SKM-1 treated with dmso at 0.1 percent for 144 hours (cell line): Measurements from ENCODE around the gene CERS5.
"Not testable (repeated sequence)": the region's sequence is repeated elsewhere in the genome, so short reads cannot be mapped to it uniquely, and the experiment has no call there.

Source experiments
- DNase-seq: peaks from one replicate; lab custom pipeline; 2025; ENCODE audit not compliant: unreplicated experiment; lab: John Stamatoyannopoulos, UW

The CERS5 gene

DNA sequence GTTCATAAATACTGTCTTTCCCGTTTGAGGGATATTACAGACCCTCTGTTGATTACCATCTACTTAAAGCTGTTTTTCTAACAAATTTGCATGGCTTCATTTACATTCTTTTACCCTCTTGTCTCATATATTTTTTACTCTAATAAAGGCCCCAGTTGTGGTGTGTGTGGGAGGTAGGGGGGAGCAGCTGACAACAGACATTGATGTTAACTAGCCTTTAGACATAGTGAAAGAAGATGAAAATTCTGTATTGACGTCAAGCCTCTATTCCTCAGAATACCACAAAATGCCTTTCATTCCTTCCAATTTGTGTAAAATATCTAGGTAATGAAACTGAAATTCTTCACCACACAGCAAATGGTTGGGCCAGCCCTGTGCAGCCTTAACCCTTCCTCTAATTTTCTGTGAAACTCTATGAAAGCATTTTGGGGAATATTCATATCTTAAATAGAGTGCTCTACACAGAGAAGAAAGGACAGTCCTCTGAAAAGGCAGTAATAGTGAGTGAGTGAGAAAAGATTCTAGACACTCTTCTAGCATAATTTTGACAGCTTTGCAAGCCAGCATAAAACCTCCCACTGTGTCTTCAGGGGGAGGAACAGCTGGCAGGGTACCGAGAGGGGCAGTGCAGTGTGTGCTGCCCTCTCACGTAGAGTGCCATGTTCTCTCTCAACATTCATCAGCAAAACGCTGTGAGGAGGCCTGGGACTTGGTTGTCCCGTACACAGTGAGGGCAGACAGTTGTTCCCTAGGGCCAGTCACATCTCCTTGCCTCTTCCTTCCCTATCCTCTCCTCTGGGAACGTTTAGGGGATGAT is 20.1 kb upstream of the CERS5 start:
- DNase-seq = no peak

DNA sequence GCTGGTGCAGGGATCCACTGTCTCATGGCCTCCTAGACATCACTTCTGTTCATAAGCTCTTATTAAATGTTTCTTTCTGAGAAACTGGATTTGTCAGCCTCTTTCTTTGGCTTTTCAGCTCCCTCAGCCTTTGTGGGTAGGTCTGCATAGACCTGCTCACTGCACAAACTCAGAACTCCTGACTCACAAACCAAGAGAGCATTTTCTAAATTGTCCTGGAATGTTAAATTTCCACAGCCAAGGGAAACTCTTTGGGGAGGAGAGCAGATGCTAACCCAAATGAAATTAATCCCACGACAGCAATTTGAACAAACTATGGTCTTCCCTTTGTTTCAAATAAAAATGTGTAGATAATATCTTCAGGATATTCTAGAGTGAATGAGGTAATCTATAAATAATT is 19.5 kb upstream of the CERS5 start:
- no peak for DNase-seq

DNA sequence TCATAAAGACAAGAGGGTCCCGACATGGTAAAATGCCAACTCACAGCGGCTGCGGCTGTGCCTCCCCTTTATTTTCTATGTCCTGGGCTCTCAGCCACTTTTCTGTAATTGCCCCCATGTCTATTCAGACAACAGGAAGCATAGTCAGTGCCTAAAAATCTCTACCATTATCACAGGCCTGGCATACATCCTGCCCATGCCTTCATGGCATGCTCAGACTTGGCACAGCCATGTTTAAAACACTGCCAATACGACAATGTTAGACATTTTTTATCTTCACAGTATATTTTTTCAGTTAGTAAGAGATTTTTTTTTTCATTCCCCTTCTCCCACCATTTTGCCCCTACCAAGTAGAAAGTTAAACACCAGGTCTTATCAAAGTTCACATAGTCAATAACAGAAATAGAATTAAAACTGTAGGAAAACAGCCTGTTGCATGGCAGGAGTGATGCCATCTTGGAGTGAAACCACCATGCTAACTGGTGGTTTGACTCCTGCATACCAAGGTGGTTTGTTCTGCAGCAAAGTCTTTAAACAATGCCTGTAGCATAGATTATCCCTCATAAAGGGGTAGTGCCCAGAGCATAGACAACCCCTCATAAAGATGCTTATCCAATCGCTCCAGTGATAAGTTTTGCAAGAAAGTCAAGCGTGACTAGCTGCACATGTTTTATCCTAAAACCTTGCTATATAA is 18.9 kb upstream of the CERS5 start:
- DNase-seq = no peak

DNA sequence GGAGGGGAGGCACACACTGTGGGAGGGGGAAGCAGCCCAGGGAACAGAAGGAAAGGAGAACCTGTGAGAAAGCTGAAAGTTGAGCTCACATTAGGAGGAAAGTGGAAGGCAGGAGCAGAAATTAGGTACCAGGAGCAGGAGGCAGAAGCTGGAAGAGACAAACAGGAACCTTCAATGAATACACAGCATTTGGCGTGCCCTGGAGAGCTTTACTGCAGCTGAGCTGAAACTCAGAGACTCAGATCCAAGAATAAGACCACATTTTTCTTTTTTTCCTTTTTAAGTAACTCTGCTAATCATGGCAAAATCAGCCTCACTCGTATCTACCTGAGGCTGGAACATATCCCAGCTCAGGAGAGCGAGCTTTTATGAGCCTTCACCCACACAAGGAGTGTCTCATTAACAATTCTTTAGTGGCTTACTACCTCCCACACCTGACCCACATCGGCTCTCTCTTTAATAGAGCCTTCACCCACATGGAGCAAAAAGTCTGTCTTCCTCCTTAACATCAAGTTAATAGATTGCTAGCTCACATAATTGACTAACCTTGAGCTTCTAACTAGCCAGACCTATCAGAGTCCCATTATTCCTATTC is 18.2 kb upstream of the CERS5 start:
- DNase-seq = no peak

DNA sequence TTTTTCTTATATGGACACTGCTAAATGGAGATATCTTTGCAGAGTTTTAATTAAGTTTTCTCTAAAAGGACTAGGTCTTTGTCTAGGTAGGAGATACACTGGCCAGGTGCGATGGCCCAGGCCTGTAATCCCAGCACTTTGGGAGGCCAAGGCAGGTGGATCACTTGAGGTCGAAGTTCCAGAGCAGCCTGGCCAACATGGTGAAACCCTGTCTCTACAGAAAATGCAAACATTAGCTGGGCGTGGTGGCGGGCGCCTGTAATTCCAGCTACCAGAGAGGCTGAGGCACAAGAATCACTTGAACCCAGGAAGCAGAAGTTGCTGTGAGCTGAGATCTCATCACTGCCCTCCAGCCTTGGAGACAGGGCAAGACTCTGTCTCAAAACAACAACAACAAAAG is 17.1 kb upstream of the CERS5 start:
- DNase-seq = no peak

DNA sequence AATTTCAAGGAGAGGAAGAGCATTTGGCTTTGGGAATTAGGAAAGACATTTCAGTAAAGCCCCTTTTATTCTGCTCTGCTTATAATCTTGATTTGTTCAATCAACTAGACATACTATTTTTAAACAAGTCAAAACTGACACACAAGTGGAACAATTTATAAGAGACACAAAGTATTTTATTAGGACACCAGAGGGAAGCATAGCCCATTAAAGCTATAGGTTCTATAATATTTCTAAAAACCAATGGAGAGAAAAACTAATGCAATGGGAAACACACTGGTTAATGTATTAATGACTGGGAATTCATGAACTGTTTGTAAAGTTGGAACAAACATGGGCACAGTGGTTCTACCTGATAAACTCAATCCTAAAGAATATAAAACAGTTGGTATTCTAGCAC is 15.3 kb upstream of the CERS5 start:
- DNase-seq = no peak

DNA sequence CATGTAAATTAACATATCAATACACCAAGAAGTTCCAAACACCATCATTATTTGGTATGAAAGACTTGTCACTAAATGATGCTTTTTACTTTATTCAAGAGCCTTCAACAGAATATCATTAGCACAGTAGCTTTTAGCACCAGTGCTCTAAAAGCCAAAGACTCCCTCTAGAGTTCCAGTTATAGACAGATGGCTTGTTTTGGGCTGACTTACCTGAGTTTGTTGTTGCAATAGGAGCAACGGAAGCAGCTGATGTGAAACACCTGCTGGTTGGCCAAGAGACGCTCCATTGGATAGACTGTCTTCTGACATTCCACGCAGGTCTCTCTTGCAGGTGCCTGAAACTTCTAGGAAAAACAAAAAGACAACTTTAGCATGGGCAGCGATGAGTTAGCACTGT is 14.5 kb upstream of the CERS5 start:
- DNase-seq = no peak

DNA sequence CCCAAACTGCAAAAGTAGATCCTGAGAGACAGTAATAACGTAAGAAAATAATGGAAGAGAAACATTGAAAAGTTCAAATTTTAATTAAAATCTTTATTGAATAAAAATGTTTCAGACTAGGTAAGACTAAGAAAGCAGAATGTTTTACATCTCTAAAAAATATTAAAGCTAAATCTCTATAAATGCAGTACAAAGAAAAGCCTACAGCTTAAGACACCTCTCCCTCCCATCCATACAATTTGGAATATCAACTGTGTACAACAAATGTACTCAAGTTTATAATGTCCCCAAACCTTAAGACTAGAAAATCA is 8.5 kb upstream of the CERS5 start:
- no peak for DNase-seq

DNA sequence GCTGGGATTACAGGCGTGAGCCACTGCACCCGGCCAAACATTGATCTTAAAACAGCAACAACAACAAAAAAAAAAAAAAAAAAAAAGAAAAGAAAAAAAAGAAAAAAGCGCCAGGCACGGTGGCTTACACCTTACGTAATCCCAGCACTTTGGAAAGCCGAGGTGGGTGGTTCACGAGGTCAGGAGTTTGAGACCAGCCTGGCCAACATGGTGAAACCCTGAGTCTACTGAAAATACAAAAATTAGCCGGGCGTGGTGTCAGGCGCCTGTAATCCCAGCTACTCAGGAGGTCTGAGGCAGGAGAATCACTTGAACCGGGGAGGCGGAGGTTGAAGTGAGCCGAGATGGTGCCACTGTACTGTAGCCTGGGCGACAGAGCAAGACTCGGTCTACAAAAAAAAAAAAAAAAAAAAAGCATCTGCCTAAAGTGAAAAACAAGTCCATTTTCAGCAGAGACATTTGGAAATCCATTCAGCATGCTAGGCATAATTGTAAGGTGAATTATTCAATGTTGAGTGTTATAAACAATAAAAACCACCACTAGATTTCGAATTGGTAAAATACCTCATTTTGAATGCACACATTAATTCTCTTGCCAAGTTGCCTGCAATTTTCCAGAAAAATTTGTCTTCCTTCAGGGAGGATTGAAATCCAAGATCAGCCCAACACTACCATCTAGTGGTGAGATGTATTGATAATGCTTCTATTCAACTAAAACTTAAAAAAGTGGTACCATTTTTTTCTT is 8.0 kb upstream of the CERS5 start:
- no peak for DNase-seq

DNA sequence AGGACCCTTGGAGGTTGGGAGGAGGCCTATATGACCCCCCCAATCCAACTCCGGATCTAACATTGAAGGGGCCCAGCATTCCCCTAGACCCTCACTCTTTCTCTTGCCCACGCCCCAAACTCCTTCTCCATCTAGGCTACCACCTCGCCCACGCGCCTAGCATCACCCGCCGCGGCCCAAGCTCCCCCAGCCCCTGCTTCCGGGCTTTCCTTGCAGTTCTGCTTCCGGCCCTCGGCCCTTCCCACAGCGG is 445 bp downstream of the CERS5 start:
- no peak for DNase-seq

DNA sequence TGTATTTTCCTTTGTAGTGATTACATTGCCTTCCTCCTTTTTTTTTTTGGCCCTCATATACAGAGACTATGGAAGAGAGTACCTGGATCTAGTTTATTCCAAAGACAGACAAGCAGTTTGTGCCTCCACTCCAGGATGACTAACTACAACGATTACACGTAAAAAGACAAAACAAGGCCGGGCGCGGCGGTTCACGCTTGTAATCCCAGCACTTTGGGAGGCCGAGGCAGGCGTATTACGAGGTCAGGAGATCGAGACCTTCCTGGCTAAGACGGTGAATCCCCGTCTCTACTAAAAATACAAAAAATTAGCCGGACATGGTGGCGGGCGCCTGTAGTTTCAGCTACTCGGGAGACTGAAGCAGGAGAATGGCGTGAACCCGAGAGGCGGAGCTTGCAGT is 2.2 kb downstream of the CERS5 start:
- no peak for DNase-seq

DNA sequence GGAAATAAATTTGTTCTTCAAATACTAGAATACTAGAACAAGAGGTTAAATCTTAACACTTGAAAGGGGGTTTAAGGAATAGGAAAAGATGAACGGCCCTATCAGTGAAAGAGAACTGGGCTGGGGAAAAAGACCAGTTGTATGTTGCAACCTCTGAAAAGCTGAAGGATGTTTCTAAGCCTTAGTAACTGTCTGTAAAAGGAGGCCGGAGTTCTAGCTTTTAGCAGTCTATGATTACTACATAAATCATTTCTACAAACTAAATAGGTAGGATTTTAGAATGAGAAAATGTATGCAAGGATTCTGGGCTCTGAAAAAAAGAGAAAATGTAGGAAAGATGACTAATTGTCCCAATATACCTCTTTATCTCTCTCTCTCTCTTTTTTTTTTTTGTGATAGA is 4.9 kb downstream of the CERS5 start:
- no peak for DNase-seq

DNA sequence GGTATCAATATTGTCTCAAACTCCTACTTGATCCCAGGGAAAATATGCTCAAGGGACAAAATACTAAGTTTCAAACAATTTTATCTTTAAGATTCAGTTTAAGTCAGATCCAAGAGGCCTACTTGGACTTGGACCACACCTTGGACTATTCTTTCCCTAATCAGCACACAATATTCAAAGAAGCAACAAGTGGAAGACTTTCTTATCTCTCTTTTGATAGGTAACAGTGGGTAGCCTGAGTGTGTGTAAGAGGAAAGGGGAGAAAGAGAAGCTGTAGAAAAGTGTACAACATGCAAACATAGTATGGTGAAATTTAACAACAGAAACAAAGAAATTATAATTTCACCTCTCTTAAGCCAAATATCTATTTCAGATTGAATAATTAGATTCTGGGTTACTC is 6.5 kb downstream of the CERS5 start:
- no peak for DNase-seq

DNA sequence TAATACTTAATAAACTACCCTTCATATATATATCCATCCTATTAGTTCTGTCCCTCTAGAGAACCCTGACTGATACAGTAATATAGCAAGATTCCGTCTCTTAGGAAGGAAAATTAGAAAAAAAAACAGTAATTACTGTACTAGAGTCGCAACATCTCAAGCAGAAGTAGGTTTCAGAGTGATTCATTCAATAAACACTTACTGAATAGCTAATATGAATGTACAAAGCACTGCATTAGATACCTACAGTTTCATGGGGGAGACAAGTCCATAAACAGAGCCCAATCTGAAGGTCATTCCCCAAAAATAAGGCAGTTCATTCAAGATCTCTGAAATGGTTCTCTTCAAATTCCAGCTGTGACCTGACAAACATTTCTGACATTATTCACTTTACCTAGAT is 9.9 kb downstream of the CERS5 start:
- DNase-seq = no peak

DNA sequence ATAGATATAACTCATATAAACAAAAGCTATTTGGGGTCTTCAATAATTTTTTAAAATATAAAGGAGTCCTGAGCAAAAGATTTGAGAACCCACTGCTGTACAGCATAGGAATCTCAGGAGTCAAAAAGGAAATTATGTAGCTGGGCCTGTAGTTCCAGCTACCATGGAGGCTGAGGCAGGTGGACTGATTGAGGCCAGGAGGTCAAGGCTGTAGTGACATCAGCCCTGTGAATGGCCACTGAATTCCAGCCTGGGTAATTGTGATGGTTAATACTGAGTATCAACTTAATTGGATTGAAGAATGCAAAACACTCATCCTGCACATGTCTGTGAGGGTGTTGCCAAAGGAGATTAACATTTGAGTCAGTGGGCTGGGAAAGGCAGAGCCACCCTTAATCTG is 10.5 kb downstream of the CERS5 start:
- no peak for DNase-seq

DNA sequence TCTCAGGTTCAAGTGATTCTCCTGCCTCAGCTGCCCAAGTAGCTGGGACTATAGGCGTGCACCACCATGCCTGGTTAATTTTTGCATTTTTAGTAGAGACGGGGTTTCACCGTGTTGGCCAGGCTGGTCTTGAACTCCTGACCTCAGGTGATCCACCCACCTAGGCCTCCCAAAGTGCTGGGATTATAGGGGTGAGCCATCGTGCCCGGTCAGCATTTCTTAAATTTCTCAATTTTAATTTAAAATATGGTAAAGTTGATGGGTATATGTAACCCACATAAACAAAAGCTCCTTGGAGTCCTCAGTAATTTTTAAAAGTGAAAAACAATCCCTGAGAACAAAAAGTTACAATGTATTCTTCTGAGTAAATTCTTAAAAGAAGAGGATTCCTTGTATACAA is 12.2 kb downstream of the CERS5 start:
- not testable (repeated sequence) for DNase-seq

DNA sequence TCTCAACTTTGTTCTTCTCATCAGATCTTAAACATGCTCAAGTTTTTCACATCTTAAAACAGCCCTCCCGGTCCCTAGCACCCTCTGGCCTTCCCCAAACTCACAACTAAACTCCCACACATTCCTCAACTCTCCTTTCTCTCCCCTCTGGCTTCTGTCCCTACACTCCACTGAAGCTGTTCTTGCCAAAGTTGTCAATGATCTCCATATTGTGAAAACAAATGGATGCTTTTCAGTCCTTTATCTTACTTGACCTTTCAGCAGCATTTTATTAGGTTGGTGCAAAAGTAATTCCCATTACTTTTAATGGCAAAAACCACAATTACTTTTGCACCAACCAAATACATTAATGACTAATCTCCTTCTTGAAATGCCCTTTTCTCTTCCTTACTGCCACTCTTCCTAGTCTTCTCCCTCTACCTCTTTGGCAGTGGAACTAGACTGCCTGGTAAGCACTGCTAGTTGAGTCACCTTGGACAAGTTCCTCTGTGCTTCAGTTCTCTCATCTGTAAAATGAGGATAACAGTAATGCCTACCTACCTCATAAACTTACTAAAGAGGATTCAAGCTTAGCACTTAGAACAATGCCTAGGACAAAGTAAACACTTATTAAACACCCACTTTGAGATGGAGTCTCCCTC is 16.0 kb downstream of the CERS5 start:
- no peak for DNase-seq

DNA sequence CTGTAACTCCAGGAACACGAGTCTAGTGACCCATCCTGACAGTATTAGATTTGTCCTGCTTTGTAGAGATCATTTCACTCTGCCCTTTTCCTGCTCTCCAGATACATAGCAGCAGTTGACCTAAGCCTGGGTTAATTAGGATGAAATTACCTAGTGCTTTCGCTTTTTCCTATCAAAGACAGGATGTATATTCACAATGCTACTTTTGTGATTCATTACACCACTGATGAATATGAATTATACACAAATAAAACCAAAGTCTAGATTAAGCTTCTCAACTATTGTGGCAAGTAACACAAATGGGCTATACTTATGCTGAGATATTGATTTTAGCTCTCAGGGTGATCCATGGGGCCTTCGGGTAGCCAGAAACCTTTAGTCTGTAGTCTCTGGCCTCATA is 17.9 kb downstream of the CERS5 start:
- DNase-seq = no peak

DNA sequence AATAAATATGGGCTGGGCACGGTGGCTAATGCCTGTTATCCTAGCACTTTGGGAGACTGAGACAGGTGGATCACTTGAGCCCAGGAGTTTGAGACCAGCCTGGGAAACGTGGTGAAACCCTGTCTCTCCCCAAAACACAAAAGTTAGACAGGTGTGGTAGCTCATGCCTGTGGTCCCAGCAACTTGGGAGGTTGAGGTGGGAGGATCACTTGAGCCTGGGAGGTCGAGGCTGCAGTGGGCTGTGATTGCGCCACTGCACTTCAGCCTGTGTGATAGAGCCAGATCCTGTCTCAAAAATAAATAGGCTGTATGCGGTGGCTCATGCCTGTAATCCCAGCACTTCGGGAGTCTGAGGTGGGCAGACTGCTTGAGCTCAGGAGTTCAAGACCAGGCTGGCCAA is 19.2 kb downstream of the CERS5 start:
- not testable (repeated sequence) for DNase-seq

DNA sequence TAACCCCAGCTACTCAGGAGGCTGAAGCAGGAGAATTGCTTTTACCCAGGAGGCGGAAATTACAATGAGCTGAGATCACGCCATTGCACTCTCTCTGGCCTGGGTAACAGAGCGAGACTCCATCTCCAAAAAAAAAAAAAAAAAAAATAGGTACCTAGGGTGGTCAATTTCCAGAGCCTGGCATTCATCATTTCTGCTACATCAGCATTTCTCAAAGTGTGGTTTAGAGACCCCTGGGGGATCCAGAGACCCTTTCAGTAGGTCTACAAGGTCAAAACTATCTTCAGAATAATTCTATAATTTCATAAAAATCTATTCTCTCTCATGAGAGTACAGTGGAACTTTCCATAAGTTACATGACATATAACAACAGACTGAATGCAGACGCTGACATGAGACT is 19.9 kb downstream of the CERS5 start:
- no peak for DNase-seq

DNA sequence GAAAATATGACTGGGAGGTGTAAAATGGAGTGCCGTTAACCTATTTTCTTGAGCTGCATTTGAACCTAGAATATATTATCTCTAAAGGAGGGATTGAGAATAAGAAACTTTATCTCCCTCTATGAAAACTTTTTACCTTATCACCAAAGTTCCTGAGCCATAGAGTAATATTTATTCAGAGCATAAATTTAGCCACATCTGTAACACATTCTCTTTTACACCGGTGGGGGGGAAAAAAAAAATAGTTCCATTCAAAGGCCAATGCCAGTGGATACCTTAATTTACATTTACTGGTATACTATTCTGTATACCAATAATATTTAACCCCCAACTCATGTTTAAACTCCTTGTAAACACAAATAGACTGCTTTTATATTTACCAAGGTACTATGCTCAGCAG is 21.7 kb downstream of the CERS5 start:
- no peak for DNase-seq

DNA sequence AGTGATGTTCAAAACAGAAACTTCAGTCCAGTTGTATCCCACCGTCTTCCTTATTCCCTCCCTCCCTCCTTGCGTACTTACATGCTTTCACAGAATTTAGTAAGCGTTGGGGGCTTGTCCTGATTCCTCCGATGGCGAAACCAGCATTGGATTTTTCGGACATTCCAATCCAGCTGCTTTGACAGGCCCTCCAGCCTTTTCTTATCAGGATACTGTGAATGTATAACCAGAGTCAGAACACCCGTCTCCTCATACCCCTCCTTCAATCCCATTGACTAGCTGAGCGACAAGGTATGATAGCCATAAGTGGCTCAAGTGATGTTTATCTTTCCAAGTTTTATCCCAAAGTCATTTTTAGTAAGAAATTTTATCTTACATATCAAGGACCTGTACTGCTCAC is 24.2 kb downstream of the CERS5 start:
- DNase-seq = no peak
